MV-4-11 (cell line): ENCODE results near the gene RPP25L.

Experiments used
- DNase-seq: peaks from one replicate; lab custom pipeline; 2025; lab: John Stamatoyannopoulos, UW

The RPP25L gene

DNA sequence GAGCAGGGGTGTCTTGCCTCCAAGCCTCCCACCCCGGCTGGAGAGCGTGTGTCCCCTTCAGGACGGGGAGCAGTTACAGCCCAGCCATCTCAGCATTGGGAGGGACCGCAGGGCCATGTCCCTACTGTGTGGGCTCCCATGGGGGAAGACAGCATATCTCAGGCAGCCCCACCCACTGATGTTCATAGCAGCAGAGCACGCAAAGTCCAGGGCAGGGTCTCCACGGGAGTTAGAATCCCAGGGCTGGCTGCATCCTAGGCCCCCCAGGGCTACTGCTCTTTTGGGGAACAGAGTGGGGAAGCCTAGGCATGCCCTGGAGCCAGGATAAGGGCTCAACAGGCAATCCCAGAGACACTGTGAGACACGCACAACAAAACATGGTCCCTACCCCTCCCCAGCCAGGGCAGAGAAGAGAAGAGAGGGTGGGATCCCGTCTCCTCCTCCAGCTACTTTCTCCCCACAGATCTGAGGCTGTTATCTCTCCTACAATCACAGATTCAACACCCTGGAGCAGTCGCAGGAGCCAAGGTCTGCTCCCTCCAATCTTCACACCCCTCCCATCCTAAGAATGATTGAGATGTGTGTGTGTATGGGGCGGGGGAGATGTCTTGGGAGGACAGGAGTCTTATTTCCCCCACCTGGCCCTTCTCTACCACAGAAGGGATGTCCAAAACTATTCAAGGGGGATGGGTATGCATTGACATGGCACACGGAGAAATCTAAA, 25.8 kb downstream of the RPP25L start:
- DNase-seq = no peak

DNA sequence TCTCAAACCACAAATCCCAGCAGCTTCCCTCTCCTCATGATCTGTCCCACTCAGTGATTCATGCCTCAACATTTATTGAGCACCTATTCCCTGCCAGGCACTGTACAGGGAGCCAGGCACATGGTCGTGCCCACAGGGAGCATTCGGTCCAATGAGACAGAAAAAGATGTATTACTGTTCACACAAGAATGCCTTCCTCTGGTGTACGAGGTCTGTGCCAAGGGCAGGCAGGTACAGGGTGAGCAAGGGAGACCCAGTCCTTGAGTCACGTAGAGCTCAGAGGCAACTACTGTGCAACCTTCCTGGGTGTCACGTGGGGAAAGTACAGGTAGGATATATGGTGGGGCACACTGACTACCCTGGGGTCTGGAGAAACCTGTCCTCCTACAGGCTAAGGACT, 26.9 kb downstream of the RPP25L start:
- DNase-seq = no peak

DNA sequence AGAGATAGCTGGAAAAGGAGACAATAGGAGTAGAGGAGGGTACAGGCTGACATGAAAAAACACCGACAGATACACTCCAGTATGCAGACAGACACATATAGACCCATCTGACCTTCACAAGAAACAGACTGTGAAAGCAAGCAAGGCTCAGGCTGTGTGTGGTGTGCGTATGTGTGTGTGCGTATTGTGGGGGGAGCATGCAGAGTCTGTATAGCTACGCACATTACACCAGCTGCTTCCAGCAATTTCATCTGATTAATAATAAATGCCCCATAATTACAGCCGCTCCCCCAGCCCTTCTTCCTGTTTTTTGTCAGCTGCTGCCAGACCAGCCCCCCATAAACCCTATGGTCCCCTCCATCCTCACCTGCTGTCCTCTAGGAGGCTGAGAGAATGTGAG, 29.1 kb downstream of the RPP25L start:
- DNase-seq = no peak

DNA sequence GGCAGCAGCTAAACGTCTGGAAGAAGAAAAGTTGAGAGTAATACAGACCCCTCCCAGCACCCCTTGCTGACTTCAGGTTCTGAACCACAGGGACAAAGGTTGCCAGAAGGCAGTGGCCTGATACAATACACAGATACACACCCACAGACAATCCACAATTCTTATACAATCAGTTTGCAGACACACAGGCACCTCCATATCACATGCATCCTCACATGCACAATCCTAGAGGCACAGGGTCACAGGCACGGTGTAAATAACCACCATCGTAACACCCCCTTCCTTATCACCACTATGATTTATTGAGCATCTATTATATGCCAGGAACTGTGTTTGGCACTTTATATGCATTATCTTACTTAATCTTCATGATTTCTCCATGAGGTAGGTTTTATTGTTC, 30.6 kb downstream of the RPP25L start:
- DNase-seq = no peak

DNA sequence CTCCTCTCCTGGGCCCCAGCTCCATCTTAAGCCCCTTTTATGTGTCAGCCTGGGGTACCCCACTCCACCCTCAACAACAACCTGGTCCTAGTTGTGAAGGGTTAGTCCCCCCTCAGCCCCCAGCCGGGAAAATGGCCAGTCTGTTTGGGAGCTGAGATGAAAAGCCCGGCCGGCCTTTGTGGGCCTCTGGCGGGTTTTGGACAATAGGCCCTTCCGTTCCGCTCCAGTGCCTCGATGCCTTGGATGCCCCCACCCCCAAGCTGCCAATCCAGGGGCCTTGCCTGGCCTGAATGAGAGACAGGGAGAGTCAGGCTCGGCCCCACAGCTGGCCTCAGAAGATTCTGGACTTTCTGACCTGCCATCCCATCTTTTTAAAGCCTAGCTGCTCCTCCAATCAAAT, 31.5 kb downstream of the RPP25L start:
- DNase-seq = no peak

DNA sequence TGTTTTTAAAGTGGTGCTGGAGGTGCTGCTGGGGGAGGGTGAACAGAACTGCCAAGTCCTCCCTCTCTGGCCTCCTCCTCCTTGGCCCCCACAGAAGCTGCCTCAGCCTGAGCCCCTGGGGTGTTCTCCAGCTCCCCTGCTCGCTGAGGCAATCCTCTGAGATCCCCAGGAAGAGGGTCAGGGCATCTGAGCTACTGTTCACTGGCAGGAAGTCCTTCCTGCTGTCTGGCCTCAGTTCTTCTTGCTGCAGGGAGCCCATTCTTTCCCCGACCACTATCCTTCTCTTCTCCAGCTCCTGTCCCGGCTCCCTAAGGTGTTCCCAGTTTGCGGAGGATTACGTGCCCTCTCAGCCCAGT, 32.1 kb downstream of the RPP25L start:
- no peak for DNase-seq

DNA sequence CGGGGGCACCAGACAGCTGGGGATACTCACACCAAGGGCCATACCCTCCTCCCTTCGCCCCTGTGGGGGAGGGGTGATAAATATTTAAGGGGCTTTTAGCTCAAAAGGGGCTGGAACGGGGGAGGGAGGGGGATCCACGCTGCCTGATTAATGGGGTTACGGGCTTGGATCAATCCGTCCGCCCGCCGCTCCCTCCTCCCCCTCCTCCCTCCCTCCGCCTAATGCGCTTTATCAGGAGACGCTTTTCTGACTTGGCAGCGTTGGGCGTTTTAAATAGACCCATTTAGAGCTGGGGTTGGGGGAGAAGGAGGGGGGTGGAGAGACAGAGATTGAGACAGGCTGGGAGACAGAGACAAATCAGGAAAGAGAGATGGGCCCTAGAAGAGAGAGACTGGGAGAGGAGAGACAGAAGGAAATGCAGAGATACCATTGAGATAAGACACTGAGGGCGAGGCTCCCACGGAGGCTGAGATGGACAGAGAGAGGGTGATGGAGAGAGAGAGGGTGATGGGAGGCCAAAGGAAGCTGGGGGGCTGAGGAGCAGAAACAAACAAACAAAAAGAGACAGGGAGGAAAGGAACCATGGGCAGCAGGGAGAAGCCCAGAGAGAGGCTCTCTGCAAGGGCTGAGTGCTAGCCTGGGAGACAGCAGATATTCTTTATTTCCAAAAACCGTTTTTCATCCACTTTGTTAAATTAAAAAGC, 32.6 kb downstream of the RPP25L start:
- no peak for DNase-seq

DNA sequence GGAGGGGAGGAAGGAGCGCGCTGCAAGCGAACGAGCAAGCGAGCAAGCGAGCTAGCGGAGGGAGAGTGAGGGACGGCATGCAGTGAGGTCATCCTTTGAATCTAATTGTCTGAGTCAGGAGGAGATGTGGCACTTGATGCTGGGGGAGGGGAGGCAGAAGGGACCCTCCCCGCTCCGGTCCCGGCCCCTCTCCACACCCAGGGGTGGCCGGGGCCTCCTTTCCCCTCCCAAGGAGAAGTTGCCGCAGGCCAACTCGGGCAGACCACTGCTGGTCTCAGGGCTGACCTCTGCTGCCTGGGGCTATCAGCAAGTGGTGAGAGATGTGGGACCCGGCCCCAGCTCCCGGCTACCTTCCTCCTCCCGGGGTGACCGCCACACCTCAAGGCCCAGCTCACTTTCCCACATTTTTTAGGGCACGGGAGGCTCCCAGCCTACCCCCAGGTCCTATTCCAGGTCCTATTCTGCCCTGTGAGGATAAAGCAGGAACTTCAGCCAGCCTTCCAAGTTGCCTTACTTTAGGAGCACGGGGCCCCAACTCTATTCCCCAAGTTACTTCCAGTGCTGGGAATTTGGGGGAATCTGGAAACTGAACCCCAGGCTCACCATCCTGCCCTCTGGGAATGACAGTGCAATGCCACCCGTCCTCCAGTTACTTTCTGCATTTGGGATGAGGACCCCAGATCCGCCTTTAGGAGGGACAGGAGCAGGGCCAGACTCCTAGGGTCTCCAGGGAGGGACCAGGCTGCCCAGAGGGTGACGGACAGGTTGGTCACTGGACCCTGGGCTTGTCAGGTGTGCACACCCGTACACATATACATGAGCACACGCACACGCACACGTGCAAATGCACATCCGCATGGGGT, 33.4 kb downstream of the RPP25L start:
- no peak for DNase-seq

DNA sequence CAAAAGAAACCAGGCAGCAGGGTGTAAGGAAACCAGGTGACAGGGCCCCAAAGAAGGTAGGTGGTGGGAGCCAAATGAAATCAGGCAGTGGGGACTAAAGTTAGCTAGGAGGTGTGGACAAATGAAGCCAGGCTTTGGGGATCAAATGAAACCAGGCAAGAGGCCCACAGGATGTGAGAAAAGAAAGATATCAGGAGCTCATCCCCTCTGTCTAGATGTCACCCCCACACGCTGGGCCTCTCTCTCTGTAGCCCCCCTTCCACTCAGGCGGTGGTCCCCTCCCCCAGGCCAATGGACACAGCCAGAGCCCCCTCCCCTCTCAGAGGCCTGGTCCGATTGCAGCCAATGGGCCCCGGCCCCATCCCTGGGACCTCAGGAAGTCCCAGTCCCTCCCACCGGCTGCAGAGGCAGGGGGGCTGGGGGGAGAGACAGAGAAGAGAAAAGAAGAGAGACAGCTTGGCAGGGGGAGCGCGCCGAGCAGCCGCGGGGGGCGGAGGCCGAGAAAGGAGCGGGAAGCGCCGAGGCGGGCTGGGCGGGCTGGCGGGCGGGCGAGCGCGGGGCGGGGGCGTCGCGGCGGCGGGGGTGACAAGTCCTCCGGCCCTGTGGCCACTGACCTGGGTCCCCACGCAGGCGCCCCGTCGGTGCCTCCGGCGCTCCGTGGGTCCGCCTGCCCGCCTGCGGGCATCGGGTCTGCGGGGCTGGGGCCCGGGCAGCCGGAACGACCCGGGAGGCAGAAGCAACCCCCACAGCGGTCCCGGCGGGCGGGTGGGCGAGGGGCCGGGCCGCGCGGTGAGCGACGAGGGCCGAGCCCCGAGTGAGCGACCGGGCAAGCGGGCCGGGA, 34.3 kb downstream of the RPP25L start:
- no peak for DNase-seq

DNA sequence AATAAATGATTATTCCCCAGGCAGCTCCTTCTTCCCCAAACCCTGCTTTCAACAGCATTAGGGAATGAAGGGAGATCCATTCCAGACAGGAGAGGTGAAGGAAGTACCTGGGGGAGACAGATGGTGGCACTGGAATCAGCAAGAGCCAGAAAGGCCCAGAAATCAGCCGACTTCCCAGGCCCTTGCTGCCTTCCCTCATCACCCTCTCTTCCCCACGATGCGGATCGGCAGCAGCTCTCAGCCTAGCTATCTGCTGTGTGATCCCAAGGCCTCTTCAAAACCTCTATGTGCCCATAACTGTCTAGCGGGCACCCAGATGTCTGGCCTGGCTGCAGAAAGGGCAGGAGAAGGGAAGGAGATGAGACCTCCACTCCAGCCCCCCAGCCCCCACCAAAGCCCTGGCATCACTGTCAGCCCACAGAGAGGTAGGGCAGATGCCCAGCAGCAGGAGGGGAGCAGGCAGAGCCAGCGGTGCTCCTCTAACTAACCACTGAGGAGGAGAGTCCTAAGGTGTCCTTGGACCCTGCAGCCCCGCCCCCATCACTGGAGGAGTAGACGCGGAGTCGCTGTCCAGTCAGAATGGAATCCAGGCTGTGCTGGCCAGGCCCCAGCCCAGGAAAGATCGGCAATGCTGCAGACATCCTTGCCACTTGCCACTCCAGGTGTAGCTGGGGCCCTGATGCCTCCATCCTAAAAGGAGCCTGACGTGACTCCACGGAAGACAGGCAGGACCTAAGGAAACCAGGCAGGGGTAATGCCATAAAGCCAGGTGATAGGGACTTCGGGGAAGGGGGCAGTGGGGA, 35.1 kb downstream of the RPP25L start:
- DNase-seq = no peak

DNA sequence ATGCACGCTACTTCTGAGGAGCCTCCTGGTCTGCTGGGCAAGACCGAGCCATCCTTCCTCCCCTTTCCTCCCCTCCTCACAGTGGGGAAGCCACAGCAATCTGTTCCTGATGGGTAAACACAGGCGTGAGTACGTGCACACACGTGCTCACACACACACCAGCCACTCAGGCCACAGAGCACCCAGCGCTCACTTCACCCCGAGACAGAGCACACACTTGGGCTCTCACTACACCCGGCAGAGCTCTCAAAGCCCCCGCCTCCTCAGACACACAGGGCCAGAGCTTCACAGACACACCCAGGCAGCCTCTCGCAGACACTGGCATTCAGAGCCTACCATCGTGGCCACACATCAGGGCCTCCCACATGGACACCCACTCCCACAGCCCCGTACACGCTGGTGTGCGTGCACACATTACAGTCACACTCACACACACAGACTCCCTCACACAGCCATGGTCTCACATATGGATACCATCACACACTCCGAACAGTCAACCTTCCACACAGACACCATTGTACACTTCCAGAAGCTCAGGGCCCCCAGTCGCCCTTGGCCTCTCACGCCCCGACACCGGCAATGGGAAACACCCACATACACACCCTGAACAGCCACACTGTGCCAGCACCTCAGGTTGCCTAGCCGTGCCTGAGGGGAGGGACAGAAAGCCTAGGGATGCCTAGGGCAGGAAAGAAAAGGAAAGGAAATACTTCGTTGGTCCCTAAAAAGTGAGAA, 35.9 kb downstream of the RPP25L start:
- DNase-seq = no peak

DNA sequence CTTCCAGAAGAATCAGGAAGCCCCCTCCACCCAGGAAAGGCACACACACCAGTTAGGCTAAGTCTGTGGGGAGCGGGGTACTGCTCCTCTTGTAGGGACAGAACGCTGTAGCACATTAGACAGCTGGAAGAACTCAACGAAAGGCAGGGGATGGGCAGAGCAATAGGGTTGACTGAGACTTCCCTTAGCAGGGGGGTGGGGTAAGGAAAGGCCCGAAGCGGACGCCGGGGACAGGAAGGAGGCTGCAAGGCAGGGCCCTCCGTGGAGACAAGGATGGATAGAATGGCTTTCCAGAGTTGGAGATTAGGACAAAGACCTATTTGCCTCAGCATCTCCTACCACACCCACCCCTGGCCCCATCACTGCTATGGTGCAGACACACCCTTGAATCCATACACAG, 36.7 kb downstream of the RPP25L start:
- DNase-seq = no peak

DNA sequence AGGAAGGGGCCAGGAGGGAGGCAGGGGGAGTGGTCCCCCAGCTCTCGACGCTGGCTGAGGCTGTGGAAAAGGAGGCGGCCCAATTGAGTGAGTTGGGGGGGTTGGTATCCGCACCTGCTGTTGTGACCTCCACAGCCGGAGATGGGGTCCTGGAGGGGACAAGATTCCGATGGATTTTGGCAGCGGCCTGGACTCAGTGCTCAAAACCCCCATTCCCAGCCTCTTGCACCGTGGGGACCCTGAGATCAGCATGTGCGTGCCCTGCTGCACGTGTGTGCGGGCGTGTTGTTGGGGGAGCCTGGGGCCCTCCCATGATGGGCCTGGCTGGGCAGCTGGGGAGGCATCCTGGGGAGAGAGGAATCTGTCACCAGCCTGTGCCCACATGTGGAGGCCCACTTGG, 37.3 kb downstream of the RPP25L start:
- no peak for DNase-seq

DNA sequence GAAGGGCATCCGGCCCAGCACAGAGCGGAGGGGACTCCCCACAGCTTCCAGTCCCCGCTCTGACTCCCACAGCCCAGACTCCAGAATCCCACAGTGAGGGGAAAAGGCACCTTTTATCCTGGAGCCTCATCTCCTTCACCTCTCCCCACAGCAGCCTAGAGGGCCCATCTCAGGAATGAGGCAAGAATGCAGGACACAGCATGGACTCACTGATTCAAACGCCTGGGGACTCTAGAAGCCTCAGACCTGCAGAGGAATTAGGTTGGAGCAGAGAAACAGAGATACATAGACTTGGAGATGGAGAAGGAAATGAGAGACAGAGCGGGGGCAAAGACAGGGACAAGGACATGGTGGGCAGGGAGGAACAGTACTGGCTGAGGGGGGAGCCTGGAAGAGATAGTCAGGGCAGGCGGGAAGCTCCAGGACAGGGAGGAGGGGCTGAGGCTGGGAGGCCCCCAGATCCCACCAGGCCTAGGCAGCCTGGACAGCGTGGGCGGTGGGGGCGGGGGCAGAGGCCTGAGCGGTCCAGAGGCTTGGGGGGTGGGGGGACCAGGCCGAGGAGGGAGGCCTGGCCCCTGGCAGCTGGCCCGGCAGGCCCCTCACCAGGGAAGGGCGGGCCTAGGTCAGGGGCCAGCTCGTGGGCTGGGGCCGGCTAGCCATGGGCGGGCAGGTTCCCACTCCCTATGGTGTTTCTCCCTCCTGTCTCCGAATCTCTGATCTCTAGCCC, 38.1 kb downstream of the RPP25L start:
- DNase-seq = no peak

DNA sequence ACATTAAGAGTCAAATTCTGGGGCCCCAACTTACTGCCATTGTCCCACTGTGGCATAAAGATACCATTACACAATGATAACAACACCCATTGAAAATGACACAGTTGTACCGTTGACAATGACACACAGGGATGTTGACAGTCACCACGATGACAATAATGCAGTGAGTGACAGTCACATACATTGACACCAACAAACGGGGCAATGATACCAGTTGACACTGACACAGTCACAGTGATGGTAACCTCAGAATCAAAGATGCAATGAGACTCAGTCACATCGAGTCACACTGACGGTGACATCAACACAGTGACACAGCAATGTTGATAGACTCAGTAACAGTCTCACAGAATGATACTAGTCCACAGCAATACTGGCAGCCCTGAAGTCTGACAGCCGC, 39.3 kb downstream of the RPP25L start:
- no peak for DNase-seq

DNA sequence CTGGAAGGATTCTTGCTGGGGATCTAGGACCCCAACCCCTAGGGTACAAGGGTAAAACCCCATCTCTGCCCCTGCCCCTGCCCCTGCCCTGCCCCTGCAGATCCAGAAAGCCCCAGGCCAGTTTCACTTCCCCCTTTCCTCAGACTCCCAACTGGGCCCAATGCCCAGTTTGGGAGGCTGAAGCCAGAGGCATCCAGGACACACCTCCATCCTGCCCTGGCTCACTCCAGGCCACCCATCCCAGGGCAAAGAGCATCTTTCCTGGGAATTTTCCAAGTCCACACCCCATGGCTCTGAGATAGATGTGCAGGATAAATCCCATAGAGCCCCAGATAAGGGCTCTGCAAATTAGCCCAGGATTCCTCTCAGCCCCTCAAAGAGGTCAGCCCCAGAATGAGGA, 39.8 kb downstream of the RPP25L start:
- no peak for DNase-seq

DNA sequence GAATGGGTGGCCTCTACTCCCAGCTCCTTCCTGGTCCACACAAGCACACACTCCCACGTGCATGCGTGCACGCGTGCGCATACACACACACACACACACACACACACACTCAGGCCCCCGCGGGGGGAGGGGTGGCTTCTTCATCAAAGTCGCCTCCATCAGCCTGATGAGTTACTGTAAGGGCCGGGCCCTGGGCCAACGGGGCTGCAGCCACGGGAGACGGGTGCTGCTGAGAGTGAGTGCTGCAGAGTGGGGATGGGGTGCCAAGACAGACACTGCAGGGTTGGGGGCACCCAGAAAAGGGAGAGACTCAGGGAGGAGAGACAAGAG, 40.5 kb downstream of the RPP25L start:
- DNase-seq = no peak

DNA sequence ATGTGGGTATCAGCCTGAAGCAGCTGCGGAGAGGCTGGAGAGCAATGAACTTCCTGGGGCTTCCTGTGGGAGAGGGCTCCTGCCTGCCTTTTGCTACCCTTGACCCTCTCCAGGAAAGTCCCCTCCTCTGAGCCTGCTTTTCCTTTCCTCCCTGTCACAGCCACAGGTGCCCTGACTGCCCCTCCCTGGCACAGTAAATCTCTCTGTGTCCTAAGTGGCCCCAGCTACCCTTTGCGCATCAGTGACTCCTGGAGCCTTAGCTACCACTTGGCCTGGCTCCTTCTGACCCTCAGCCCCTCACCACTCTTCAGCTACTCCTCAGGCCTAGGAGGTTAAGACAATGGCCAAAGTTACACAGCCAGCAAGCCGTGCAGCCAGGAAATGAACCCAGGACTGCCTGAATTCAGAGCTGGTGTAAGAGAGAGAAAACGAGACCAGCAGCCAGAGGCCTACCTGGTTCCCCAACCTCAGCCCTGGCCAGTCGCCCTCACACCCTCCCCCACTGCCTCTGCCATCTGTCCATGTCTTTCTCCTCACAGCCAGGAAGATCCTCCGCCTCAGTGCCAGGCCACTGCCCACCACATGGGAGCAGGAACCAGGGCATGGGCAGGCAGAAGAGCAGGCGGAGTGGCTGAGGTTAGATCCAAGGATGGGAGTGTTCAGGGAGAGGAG, 41.0 kb downstream of the RPP25L start:
- no peak for DNase-seq

DNA sequence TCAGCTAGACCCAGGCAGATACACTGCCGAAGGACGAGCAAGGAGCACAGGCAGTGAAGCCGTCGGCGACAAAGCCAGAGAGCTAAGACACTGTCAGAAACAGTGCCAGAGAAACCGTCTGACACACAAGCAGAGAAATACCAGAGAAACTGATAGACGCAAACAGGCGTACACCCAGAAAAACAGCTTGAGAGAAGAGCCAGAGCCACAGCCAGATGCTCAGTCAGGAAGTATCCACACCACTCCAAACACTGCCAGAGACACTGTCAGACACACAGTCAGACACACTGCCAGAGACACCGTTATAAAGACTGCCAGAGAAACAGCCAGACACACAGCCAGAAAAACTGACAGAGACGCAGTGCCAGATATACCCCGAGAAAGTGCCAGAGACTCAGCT, 41.5 kb downstream of the RPP25L start:
- DNase-seq = no peak

DNA sequence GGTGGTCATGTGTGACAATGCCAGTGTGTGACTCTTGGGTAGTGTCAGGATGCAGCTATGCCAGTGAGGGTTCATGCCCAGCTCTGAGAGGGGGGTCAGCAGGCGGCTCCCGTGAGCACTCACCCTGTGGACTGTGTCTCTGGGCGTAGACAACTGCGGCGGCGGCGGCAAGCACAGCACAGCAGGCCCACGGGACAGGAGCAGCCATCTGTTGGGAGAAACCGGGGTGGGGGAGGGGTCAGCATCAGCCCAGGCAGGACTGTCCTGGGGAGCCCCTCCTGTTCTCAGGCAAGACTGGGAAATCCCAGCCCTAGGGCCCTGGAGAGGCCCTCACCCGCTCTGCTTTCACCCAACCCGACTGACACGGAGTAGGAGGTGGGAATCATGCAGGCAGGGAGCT, 43.1 kb downstream of the RPP25L start:
- no peak for DNase-seq
